HL-60/S4 (cell line): ENCODE data around the gene EPHB4.
"Not testable (repeated sequence)": the region's sequence is repeated elsewhere in the genome, so short reads cannot be mapped to it uniquely, and the experiment has no call there.

Experiments
- in situ Hi-C: fragments of 300-500 bp; cut with MboI; formaldehyde crosslinking; loops from 2 replicates; pipeline ENCODE4 v1.14.3; 2022; ENCODE audit warnings: low sequenced_read_pairs

EPHB4 gene

GRCh38 chr7:100822236-100823139 lies 4.8 kb downstream of the EPHB4 start:
- in situ Hi-C loops, result no loop called here

GRCh38 chr7:100819586-100819985 lies 7.7 kb downstream of the EPHB4 start:
- in situ Hi-C loops, result no loop called here

- in situ Hi-C loops, result no loop called here
Measured at GRCh38 chr7:100818825-100819224, 8.5 kb downstream of the EPHB4 start.

- in situ Hi-C loops, result no loop called here
Measured at GRCh38 chr7:100818366-100818765, 9.0 kb downstream of the EPHB4 start.

GRCh38 chr7:100817097-100817496 lies 10.2 kb downstream of the EPHB4 start:
- in situ Hi-C loops, result no loop called here

- in situ Hi-C loops, result not testable (repeated sequence)
Measured at GRCh38 chr7:100816515-100816914, 10.8 kb downstream of the EPHB4 start.

GRCh38 chr7:100812729-100813128 lies 14.6 kb downstream of the EPHB4 start:
- in situ Hi-C loops, result no loop called here

- in situ Hi-C loops, result no loop called here
Measured at GRCh38 chr7:100811480-100811879, 15.8 kb downstream of the EPHB4 start.

- in situ Hi-C loops, result no loop called here
Measured at GRCh38 chr7:100808354-100808875, 18.9 kb downstream of the EPHB4 start.

- in situ Hi-C loops, result not testable (repeated sequence)
Measured at GRCh38 chr7:100806883-100807282, 20.4 kb downstream of the EPHB4 start.

GRCh38 chr7:100806276-100806675 lies 21.0 kb downstream of the EPHB4 start:
- in situ Hi-C loops, result no loop called here

GRCh38 chr7:100804681-100805431 lies 22.5 kb downstream of the EPHB4 start:
- in situ Hi-C loops, result no loop called here

GRCh38 chr7:100803398-100804161 lies 23.7 kb downstream of the EPHB4 start:
- in situ Hi-C loops, result no loop called here

GRCh38 chr7:100802951-100803350 lies 24.4 kb downstream of the EPHB4 start:
- in situ Hi-C loops, result no loop called here

- in situ Hi-C loops, result no loop called here
Measured at GRCh38 chr7:100801833-100802568, 25.3 kb downstream of the EPHB4 start.

- in situ Hi-C loops, result loop anchor here (25.0 kb wide), 1 partner anchor 263 kb away; no protein-coding TSS in a partner anchor
Measured at GRCh38 chr7:100799037-100799896, 28.1 kb downstream of the EPHB4 start.

GRCh38 chr7:100794741-100795140 lies 32.6 kb downstream of the EPHB4 start:
- in situ Hi-C loops, result loop anchor here (25.0 kb wide), 1 partner anchor 268 kb away; no protein-coding TSS in a partner anchor

- in situ Hi-C loops, result loop anchor here (25.0 kb wide), 1 partner anchor 268 kb away; no protein-coding TSS in a partner anchor
Measured at GRCh38 chr7:100793806-100794660, 33.3 kb downstream of the EPHB4 start.
